Endothelial cell (in vitro differentiated cells): ENCODE results near the gene COL4A3. TPM values are rescaled to one million over a fixed set of nuclear protein-coding genes. Genes with fewer than 3 reads are reported as not detected.

Source experiments
- DNase-seq: peaks from one replicate; pipeline ENCODE4 v3.0.0; 2021; ENCODE audit warnings: low spot score
- H3K27ac Mint-ChIP-seq: one replicate; pipeline ENCODE4 v1.8.0; 2021; ENCODE audit warnings: mixed read lengths, inconsistent platforms; ENCODE audit not compliant: unreplicated experiment
- H3K27me3 Mint-ChIP-seq: one replicate; pipeline ENCODE4 v1.8.0; 2021; ENCODE audit warnings: mild to moderate bottlenecking, moderate library complexity, mixed read lengths, inconsistent platforms; ENCODE audit not compliant: unreplicated experiment
- H3K36me3 Mint-ChIP-seq: one replicate; pipeline ENCODE4 v1.8.0; 2021; ENCODE audit warnings: mild to moderate bottlenecking, low read depth, mixed read lengths, inconsistent platforms; ENCODE audit not compliant: unreplicated experiment
- H3K4me1 Mint-ChIP-seq: one replicate; pipeline ENCODE4 v1.8.0; 2021; ENCODE audit warnings: mild to moderate bottlenecking, mixed read lengths, inconsistent platforms; ENCODE audit not compliant: unreplicated experiment
- H3K4me3 Mint-ChIP-seq: one replicate; pipeline ENCODE4 v1.8.0; 2021; ENCODE audit warnings: mild to moderate bottlenecking, mixed read lengths, inconsistent platforms; ENCODE audit not compliant: unreplicated experiment
- H3K9me3 Mint-ChIP-seq: one replicate; pipeline ENCODE4 v1.8.0; 2021; ENCODE audit warnings: mixed read lengths, inconsistent platforms; ENCODE audit not compliant: unreplicated experiment
- total RNA-seq: library from RNA; stranded (reverse); fragmentation: NEBNext Ultra II Directional; extraction: Animal tissue kit (Norgen Biotek cat#: 25700); gene quantifications from one replicate; pipeline ENCODE4 v1.2.1, GENCODE V29; 2021; ENCODE audit not compliant: unreplicated experiment
- TF ChIP-seq, protein P1 (sequence below): fragments of 200-600 bp; sonication (generic); IDR thresholded peaks from one replicate; pipeline ENCODE4 v1.5.0; 2021; ENCODE audit warnings: antibody characterized with exemption; ENCODE audit not compliant: unreplicated experiment

COL4A3 gene
- total RNA-seq, 1 donor from 2014 or later = not detected

GRCh38 chr2:227310756-227311110, 146.3 kb downstream of the COL4A3 start:
- no peaks in the 10 kb centered on the region for H3K9me3 Mint-ChIP-seq
- TF ChIP-seq, protein P1, sequence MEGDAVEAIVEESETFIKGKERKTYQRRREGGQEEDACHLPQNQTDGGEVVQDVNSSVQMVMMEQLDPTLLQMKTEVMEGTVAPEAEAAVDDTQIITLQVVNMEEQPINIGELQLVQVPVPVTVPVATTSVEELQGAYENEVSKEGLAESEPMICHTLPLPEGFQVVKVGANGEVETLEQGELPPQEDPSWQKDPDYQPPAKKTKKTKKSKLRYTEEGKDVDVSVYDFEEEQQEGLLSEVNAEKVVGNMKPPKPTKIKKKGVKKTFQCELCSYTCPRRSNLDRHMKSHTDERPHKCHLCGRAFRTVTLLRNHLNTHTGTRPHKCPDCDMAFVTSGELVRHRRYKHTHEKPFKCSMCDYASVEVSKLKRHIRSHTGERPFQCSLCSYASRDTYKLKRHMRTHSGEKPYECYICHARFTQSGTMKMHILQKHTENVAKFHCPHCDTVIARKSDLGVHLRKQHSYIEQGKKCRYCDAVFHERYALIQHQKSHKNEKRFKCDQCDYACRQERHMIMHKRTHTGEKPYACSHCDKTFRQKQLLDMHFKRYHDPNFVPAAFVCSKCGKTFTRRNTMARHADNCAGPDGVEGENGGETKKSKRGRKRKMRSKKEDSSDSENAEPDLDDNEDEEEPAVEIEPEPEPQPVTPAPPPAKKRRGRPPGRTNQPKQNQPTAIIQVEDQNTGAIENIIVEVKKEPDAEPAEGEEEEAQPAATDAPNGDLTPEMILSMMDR = no peak
- no peak overlapping the region for H3K4me3 Mint-ChIP-seq
- H3K27me3 Mint-ChIP-seq = no peaks in the 10 kb centered on the region
- H3K4me1 Mint-ChIP-seq = peaks cover 7% of the 10 kb centered on the region
- no peak for DNase-seq
- no peak overlapping the region for H3K27ac Mint-ChIP-seq
- no peaks in the 10 kb centered on the region for H3K36me3 Mint-ChIP-seq

DNA sequence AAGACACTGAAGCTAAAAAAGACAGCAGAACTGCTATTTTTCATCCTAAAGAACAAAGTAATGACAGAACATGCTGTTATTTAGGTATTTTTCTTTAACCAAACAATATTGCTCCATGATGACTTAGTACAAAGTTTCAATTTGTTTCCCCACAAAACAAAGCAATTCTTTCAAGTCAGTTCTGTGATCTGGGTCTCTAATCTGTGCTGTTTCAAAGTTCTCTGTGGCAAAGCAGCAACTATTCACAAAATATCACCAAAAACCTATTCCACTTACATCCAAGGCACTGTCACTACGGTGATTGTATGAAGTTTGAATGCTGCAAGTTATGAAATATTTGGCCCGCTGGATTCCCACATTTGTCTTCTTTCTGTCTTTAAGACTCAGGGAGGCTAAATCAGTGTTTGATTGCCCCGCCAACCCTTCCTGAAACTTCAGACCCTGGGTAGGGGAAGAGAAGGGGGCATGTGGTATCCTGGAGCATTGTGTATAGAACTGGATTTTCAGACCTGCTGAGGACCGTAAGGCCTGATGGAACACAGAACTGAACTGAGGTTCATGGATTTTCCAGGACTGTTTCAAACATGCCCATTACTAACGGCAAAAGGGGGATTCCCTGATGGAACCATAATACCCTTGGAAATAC, 147.6 kb downstream of the COL4A3 start:
- no peak for DNase-seq
- H3K4me1 Mint-ChIP-seq = no peaks in the 10 kb centered on the region
- no peaks in the 10 kb centered on the region for H3K27me3 Mint-ChIP-seq
- no peaks in the 10 kb centered on the region for H3K36me3 Mint-ChIP-seq
- TF ChIP-seq, protein P1 = no peak
- H3K27ac Mint-ChIP-seq = no peak overlapping the region
- no peak overlapping the region for H3K4me3 Mint-ChIP-seq
- no peaks in the 10 kb centered on the region for H3K9me3 Mint-ChIP-seq

GRCh38 chr2:227312579-227312978, 148.2 kb downstream of the COL4A3 start:
- H3K27me3 Mint-ChIP-seq = peaks cover under 1% of the 10 kb centered on the region
- no peak for DNase-seq
- no peaks in the 10 kb centered on the region for H3K9me3 Mint-ChIP-seq
- TF ChIP-seq, protein P1 = no peak
- H3K36me3 Mint-ChIP-seq = no peaks in the 10 kb centered on the region
- no peaks in the 10 kb centered on the region for H3K4me1 Mint-ChIP-seq
- no peak overlapping the region for H3K27ac Mint-ChIP-seq
- H3K4me3 Mint-ChIP-seq = no peak overlapping the region

- Mint-ChIP-seq H3K27me3 (peaks cover 1% of the 10 kb centered on the region), H3K4me1 (no peaks in the 10 kb centered on the region), H3K36me3 (no peaks in the 10 kb centered on the region), H3K9me3 (no peaks in the 10 kb centered on the region), H3K27ac (no peak overlapping the region), H3K4me3 (no peak overlapping the region)
- TF ChIP-seq, protein P1 = no peak
- no peak for DNase-seq
Observed at GRCh38 chr2:227313310-227313709, 148.9 kb downstream of the COL4A3 start.

DNA sequence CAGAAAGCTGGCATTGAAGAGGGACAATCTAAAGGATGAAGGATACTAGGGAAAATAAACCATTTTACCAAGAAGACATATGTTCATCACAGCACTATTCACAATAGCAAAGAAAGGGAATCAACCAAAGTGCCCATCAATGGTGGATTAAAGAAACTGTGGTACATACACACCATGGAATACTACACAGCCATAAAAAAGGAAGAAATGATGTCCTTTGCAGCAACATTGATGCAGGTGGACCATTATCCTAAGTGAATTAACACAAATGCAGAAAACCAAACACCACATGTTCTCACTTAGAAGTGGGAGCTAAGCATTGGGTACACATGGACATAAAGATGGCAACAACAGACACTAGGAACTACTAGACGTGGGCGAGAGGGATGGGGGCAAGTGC, 153.4 kb downstream of the COL4A3 start:
- Mint-ChIP-seq H3K4me1 (no peaks in the 10 kb centered on the region), H3K27ac (no peak overlapping the region), H3K9me3 (peaks cover 5% of the 10 kb centered on the region), H3K4me3 (no peak overlapping the region), H3K36me3 (peaks cover 8% of the 10 kb centered on the region), H3K27me3 (peaks cover 5% of the 10 kb centered on the region)
- TF ChIP-seq, protein P1 = no peak
- no peak for DNase-seq
